ENCODE measurements around the gene PHF2.

Gene PHF2

GRCh38 chr9:93651521-93651950, 75.2 kb downstream of the PHF2 start:
- H3K4me3 Mint-ChIP-seq = no peak overlapping the region
- no peak overlapping the region for H3K27ac Mint-ChIP-seq
- no peaks in the 10 kb centered on the region for H3K9me3 Mint-ChIP-seq (ENCODE audit: low read depth)
- H3K36me3 Mint-ChIP-seq = no peaks in the 10 kb centered on the region
- no peaks in the 10 kb centered on the region for H3K4me1 Mint-ChIP-seq (ENCODE audit: low read depth)
- H3K27me3 Mint-ChIP-seq = no peaks in the 10 kb centered on the region

DNA sequence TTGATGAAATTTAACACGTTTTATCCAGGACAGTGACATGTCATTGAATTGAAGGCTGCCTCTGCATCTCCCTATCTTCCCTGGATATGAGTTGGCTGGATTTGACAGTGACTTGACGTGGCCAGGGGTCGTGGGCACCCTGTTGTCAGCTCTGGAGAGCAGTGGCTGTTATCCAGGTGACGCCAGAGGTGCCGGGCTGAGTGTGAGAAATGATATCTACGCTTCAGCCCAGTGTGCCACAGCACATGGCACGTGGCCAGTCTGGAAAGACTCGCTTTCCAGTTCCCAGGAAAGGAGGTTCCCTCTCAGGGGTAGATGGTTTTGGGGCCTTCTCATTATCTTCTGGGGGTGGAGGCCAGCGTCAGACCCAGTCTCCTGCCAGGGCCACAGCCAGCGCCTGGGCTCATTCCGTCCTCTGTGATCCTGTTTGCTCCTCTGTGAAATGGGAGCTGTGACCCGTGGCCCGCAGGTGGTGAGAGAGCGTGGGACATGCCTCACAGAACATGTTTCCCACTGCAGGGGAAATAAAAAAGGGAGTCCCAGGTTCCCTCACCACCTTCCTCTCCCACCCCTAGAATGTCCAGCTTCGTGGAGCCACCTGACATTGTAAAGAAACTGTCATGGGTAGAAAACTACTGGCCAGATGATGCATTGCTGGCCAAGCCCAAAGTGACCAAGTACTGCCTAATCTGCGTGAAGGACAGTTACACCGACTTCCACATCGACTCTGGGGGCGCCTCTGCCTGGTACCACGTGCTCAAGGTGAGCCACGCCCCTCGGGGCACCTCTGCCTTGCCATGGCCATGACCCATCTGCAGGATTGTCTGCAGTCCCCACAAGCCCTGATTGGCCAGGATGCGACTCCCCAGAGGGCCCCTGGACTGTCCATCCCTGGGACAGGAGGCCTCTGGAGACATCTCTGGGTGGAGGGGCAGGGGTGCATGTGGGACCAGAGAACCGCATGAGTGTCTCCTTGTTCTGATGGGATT, 76.5 kb downstream of the PHF2 start:
- no peaks in the 10 kb centered on the region for H3K4me1 Mint-ChIP-seq (ENCODE audit: low read depth)
- no peaks in the 10 kb centered on the region for H3K27me3 Mint-ChIP-seq
- H3K27ac Mint-ChIP-seq = no peak overlapping the region
- H3K9me3 Mint-ChIP-seq (ENCODE audit: low read depth) = no peaks in the 10 kb centered on the region
- no peaks in the 10 kb centered on the region for H3K36me3 Mint-ChIP-seq
- no peak overlapping the region for H3K4me3 Mint-ChIP-seq

GRCh38 chr9:93653760-93654159, 77.4 kb downstream of the PHF2 start:
- Mint-ChIP-seq H3K4me3 (no peak overlapping the region), H3K27me3 (no peaks in the 10 kb centered on the region), H3K36me3 (no peaks in the 10 kb centered on the region), H3K9me3 (ENCODE audit: low read depth) (no peaks in the 10 kb centered on the region), H3K4me1 (ENCODE audit: low read depth) (no peaks in the 10 kb centered on the region), H3K27ac (no peak overlapping the region)

DNA sequence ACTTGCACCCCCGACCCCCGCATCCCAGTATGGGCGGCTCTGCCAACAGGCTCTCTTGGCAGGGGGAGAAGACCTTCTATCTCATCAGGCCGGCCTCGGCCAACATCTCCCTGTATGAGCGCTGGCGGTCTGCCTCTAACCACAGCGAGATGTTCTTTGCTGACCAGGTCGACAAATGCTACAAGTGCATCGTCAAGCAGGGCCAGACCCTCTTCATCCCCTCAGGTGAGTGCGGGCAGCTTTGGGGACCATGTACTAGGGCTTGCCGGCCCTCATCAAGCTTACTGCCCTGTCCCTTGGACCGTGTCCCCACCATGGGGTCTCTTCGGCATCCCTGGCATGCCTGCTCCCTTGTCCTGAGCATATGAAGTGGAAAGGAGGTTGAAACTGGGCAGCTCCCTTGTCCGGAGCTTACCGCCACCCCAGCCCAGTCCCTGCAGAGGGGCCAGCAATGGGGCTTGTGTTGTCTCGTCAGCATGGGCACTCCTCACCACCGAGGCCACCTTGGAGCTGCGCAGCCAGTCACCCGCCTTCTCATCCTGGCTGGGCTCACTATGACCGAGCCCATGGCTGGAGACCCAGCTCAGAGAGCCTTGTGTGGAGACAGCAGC, 78.1 kb downstream of the PHF2 start:
- Mint-ChIP-seq H3K36me3 (no peaks in the 10 kb centered on the region), H3K4me3 (no peak overlapping the region), H3K27me3 (no peaks in the 10 kb centered on the region), H3K4me1 (ENCODE audit: low read depth) (no peaks in the 10 kb centered on the region), H3K9me3 (ENCODE audit: low read depth) (no peaks in the 10 kb centered on the region), H3K27ac (no peak overlapping the region)

GRCh38 chr9:93655621-93656425, 79.4 kb downstream of the PHF2 start:
- peaks cover 2% of the 10 kb centered on the region for H3K36me3 Mint-ChIP-seq
- no peak overlapping the region for H3K4me3 Mint-ChIP-seq
- no peaks in the 10 kb centered on the region for H3K4me1 Mint-ChIP-seq (ENCODE audit: low read depth)
- no peaks in the 10 kb centered on the region for H3K27me3 Mint-ChIP-seq
- no peaks in the 10 kb centered on the region for H3K9me3 Mint-ChIP-seq (ENCODE audit: low read depth)
- no peak overlapping the region for H3K27ac Mint-ChIP-seq

GRCh38 chr9:93656426-93657239, 80.2 kb downstream of the PHF2 start:
- H3K27ac Mint-ChIP-seq = no peak overlapping the region
- H3K4me3 Mint-ChIP-seq = no peak overlapping the region
- no peaks in the 10 kb centered on the region for H3K9me3 Mint-ChIP-seq (ENCODE audit: low read depth)
- H3K27me3 Mint-ChIP-seq = no peaks in the 10 kb centered on the region
- peaks cover 2% of the 10 kb centered on the region for H3K36me3 Mint-ChIP-seq
- no peaks in the 10 kb centered on the region for H3K4me1 Mint-ChIP-seq (ENCODE audit: low read depth)

GRCh38 chr9:93657331-93658111, 81.1 kb downstream of the PHF2 start:
- no peaks in the 10 kb centered on the region for H3K4me1 Mint-ChIP-seq (ENCODE audit: low read depth)
- peaks cover 2% of the 10 kb centered on the region for H3K36me3 Mint-ChIP-seq
- no peak overlapping the region for H3K27ac Mint-ChIP-seq
- no peak overlapping the region for H3K4me3 Mint-ChIP-seq
- no peaks in the 10 kb centered on the region for H3K27me3 Mint-ChIP-seq
- no peaks in the 10 kb centered on the region for H3K9me3 Mint-ChIP-seq (ENCODE audit: low read depth)

DNA sequence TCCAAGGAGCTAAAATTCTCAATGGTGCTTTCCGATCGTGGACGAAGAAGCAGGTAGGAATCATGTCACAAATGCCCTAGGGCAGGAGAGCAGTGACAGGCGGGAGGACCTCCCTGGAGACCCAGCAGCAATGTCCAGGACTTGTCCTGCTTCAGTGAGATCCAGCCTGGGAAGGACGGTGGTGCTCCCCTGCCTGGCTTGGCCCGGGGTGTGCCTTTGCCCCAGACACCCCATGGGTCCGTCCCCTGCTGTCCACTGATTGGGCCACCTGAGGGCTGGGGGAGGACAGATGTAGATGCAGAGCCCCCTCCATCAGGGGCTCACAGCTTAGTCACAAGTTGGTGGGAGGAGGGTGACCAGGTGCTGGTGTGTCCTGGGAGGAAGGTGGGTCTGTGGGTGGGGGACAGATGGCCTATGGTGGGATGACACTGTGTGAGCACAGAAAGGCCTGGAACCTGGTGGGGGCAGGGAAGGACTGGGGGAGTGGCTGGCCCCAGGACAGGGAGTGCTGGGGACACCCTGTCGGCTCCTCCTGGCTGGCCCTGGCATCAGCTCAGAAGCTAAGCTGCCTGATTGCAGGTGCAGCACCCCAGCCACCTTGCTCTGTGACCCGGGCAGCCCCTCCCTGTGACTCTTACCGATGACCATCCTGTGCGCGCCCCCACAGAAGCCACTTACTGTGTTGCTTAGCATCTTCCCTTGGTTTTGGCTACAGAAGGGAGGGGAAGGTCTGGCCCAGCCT, 82.0 kb downstream of the PHF2 start:
- Mint-ChIP-seq H3K9me3 (ENCODE audit: low read depth) (no peaks in the 10 kb centered on the region), H3K4me3 (no peak overlapping the region), H3K27me3 (no peaks in the 10 kb centered on the region), H3K27ac (no peak overlapping the region), H3K36me3 (peaks cover 2% of the 10 kb centered on the region), H3K4me1 (ENCODE audit: low read depth) (no peaks in the 10 kb centered on the region)

DNA sequence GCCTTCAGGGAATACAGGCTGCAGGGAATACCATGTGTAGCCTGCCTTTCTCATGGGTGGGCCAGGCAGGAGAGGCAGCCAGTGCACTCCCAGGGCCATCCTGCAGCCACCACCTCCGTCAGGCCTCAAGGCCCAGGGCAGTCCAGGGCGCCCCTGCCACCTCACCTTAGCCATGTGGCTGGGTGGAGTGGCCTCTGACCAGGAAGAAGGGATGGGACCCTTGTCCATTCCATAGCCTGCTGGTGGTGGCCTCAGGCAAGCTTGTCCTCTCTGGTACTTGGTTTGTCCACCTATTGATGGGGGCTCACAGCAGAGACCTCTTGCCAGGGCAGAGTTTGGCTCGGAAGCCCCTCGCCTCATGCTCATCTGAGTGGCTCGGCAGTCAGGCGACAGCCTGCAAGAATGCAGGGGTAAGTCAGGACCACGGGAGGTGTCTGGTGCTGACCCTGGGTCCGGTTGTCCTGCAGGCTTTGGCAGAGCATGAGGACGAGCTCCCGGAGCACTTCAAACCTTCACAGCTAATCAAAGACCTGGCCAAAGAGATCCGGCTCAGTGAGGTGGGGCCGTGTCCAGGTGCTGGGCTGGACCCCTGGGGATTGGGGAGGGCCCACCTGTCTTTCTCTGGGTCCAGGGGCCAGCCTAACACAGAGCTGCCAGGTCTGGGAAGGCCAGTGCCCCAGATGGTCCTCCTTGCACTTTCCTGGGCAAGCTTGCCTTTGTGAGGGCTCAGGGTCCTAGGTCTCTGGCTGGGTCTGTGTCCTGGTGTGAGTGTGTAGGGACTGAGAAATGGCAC, 82.9 kb downstream of the PHF2 start:
- Mint-ChIP-seq H3K9me3 (ENCODE audit: low read depth) (no peaks in the 10 kb centered on the region), H3K4me3 (no peak overlapping the region), H3K27me3 (no peaks in the 10 kb centered on the region), H3K4me1 (ENCODE audit: low read depth) (no peaks in the 10 kb centered on the region), H3K36me3 (peaks cover 2% of the 10 kb centered on the region), H3K27ac (no peak overlapping the region)

GRCh38 chr9:93659837-93660177, 83.4 kb downstream of the PHF2 start:
- H3K4me1 Mint-ChIP-seq (ENCODE audit: low read depth) = no peaks in the 10 kb centered on the region
- no peaks in the 10 kb centered on the region for H3K9me3 Mint-ChIP-seq (ENCODE audit: low read depth)
- H3K27me3 Mint-ChIP-seq = no peaks in the 10 kb centered on the region
- H3K27ac Mint-ChIP-seq = no peak overlapping the region
- H3K36me3 Mint-ChIP-seq = peaks cover 2% of the 10 kb centered on the region
- H3K4me3 Mint-ChIP-seq = no peak overlapping the region

- Mint-ChIP-seq H3K4me3 (no peak overlapping the region), H3K27ac (no peak overlapping the region), H3K36me3 (peaks cover 2% of the 10 kb centered on the region), H3K9me3 (ENCODE audit: low read depth) (no peaks in the 10 kb centered on the region), H3K4me1 (ENCODE audit: low read depth) (no peaks in the 10 kb centered on the region), H3K27me3 (no peaks in the 10 kb centered on the region)
Observed at GRCh38 chr9:93660352-93661046, 84.1 kb downstream of the PHF2 start.

DNA sequence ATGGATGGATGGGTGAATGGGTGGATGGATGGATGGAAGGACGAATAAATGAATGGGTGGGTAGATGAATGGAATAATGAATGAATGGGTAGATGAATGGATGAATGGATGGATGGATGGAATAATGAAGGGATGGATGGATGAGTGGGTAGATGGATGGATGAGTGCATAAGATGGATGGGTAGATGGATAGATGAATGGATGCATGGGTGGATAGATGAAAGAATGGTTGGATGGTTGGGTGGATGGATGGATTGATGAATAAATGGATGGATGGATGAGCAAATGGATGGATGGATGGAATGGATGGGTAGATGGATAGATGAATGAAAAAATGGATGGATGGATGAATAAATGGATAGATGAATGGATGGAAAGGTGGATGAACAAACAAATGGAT, 85.2 kb downstream of the PHF2 start:
- Mint-ChIP-seq H3K4me3 (no peak overlapping the region), H3K27me3 (no peaks in the 10 kb centered on the region), H3K27ac (no peak overlapping the region), H3K36me3 (peaks cover 2% of the 10 kb centered on the region), H3K4me1 (ENCODE audit: low read depth) (no peaks in the 10 kb centered on the region), H3K9me3 (ENCODE audit: low read depth) (no peaks in the 10 kb centered on the region)
